Liver (tissue), 9 donors: ENCODE results near the gene OR4D9. TPM values are rescaled to one million over a fixed set of nuclear protein-coding genes. Genes with fewer than 3 reads are reported as not detected.

ENCODE experiments used
- DNase-seq: peaks from one replicate; pipeline ENCODE4 v3.0.0-alpha.2; 2017; ENCODE audit warnings: low spot score
- H3K27ac ChIP-seq, 2 donors: one replicate each; pipeline ENCODE4 v1.7.0; 2013; ENCODE audit warnings: inconsistent platforms in 2 of 2, low read length in 2 of 2, control low read depth in 1 of 2, low read depth in 1 of 2, mild to moderate bottlenecking in 1 of 2
- H3K27me3 ChIP-seq, 4 donors: one replicate each; pipeline versions ENCODE4 v1.6.1 to v1.7.0; 2013; ENCODE audit warnings: low read length in 3 of 4, inconsistent platforms in 1 of 4, mild to moderate bottlenecking in 1 of 4, moderate library complexity in 1 of 4; ENCODE audit not compliant: control insufficient read depth in 4 of 4, insufficient read depth in 4 of 4
- H3K36me3 ChIP-seq, 4 donors: one replicate each; pipeline versions ENCODE4 v1.6.1 to v1.7.0; 2013; ENCODE audit warnings: low read length in 3 of 4, mild to moderate bottlenecking in 3 of 4, low read depth in 1 of 4, moderate library complexity in 1 of 4; ENCODE audit not compliant: control insufficient read depth in 4 of 4, insufficient read depth in 3 of 4
- H3K4me1 ChIP-seq, 4 donors: one replicate each; pipeline versions ENCODE4 v1.6.1 to v1.7.0; 2013; ENCODE audit warnings: low read length in 3 of 4, mild to moderate bottlenecking in 3 of 4, moderate library complexity in 1 of 4; ENCODE audit not compliant: control insufficient read depth in 4 of 4, insufficient read depth in 4 of 4
- H3K4me3 ChIP-seq, 3 donors: one replicate each; pipeline versions ENCODE4 v1.6.1 to v1.7.0; 2013; ENCODE audit warnings: low read length in 3 of 3, control low read depth in 1 of 3, low read depth in 1 of 3, mild to moderate bottlenecking in 1 of 3
- H3K9ac ChIP-seq, 2 donors: one replicate each; pipeline ENCODE4 v1.7.0; 2013; ENCODE audit warnings: low read length in 2 of 2, mild to moderate bottlenecking in 2 of 2, moderate library complexity in 2 of 2, control low read depth in 1 of 2, low read depth in 1 of 2
- H3K9me3 ChIP-seq, 4 donors: one replicate each; pipeline versions ENCODE4 v1.6.1 to v1.7.0; 2013; ENCODE audit warnings: low read length in 3 of 4; ENCODE audit not compliant: control insufficient read depth in 4 of 4
- EGR1 ChIP-seq, 2 donors: IDR thresholded peaks; 2 replicates each; pipeline ENCODE4 v1.6.1; 2016 to 2018; ENCODE audit warnings: antibody characterized with exemption in 2 of 2, low read depth in 2 of 2
- FOXA1 ChIP-seq: IDR thresholded peaks from 2 replicates; pipeline ENCODE4 v1.6.1; 2016; ENCODE audit warnings: antibody characterized with exemption
- FOXA2 ChIP-seq: IDR thresholded peaks from 2 replicates; pipeline ENCODE4 v1.6.1; 2016; ENCODE audit warnings: antibody characterized with exemption
- HNF4A ChIP-seq, 2 donors: conservative IDR thresholded peaks; 2 replicates each; pipeline ENCODE4 v1.6.1; 2016; ENCODE audit warnings: antibody characterized with exemption in 2 of 2, mild to moderate bottlenecking in 2 of 2
- HNF4G ChIP-seq: IDR thresholded peaks from 2 replicates; pipeline ENCODE4 v1.6.1; 2016; ENCODE audit warnings: antibody characterized with exemption
- JUND ChIP-seq, 2 donors: IDR thresholded peaks; 2 replicates each; pipeline ENCODE4 v1.6.1; 2016; ENCODE audit warnings: antibody characterized with exemption in 2 of 2
- RAD21 ChIP-seq, 2 donors: IDR thresholded peaks; 2 replicates each; pipeline ENCODE4 v1.6.1; 2016; ENCODE audit warnings: antibody characterized with exemption in 2 of 2, mild to moderate bottlenecking in 2 of 2
- RXRA ChIP-seq, 2 donors: IDR thresholded peaks; 2 replicates each; pipeline ENCODE4 v1.6.1; 2017 to 2018; ENCODE audit warnings: antibody characterized with exemption in 2 of 2, mild to moderate bottlenecking in 1 of 2
- SP1 ChIP-seq: IDR thresholded peaks from 2 replicates; pipeline ENCODE4 v1.6.1; 2018; ENCODE audit warnings: antibody characterized with exemption, mild to moderate bottlenecking
- TAF1 ChIP-seq: conservative IDR thresholded peaks from 2 replicates; pipeline ENCODE4 v1.6.1; 2016; ENCODE audit warnings: antibody characterized with exemption, mild to moderate bottlenecking
- YY1 ChIP-seq: IDR thresholded peaks from 2 replicates; pipeline ENCODE4 v1.6.1; 2016; ENCODE audit warnings: antibody characterized with exemption, mild to moderate bottlenecking
- WGBS: extraction: QIAGEN DNeasy Blood & Tissue Kit; methylation state at CpG from one replicate; pipeline ENCODE4 v1.1.7; 2013; 5-methylcytosine and 5-hydroxymethylcytosine counted together
- polyA plus RNA-seq, 2 donors: library from polyadenylated mRNA; stranded (reverse) in 1 of 2; unstranded in 1 of 2; fragments of 200-250 nt in 1 of 2; fragments of >200 nt in 1 of 2; fragmentation: Nextera tagmentation in 1 of 2; extraction: Ambion mirVana in 1 of 2; gene quantifications; one replicate each; pipeline versions ENCODE4 v1.2.1 to v1.2.3, GENCODE V29; 2013 to 2015
- total RNA-seq, 2 donors: library from RNA; depleted of rRNA; stranded (reverse); fragments of >200 nt; gene quantifications; one replicate each; pipeline ENCODE4 v1.2.3, GENCODE V29; 2014
- TF ChIP-seq, protein P1 (sequence below): IDR thresholded peaks from 2 replicates; pipeline ENCODE4 v1.6.1; 2016; ENCODE audit warnings: antibody characterized with exemption
- TF ChIP-seq, protein P2 (sequence below): IDR thresholded peaks from 2 replicates; pipeline ENCODE4 v1.6.1; 2016; ENCODE audit warnings: antibody characterized with exemption
- TF ChIP-seq, protein P3 (sequence below): fragments of 150-350 bp; IDR thresholded peaks from 2 replicates; pipeline ENCODE4 v1.5.1; 2017; ENCODE audit warnings: improper control_type of control experiment, low read depth, low read length; ENCODE audit not compliant: missing input control
- TF ChIP-seq, protein P4 (sequence below): IDR thresholded peaks from 2 replicates; pipeline ENCODE4 v1.6.1; 2016; ENCODE audit warnings: antibody characterized with exemption
- TF ChIP-seq, protein P5 (sequence below): IDR thresholded peaks from 2 replicates; pipeline ENCODE4 v1.6.1; 2016; ENCODE audit warnings: antibody characterized with exemption, mild to moderate bottlenecking
- donor health status: healthy.
- donor health status: healthy.
- donor health status: healthy.
- donor health status: healthy.
- donor health status: healthy.

OR4D9 gene
- total and polyA plus RNA-seq, 4 donors = not detected

DNA sequence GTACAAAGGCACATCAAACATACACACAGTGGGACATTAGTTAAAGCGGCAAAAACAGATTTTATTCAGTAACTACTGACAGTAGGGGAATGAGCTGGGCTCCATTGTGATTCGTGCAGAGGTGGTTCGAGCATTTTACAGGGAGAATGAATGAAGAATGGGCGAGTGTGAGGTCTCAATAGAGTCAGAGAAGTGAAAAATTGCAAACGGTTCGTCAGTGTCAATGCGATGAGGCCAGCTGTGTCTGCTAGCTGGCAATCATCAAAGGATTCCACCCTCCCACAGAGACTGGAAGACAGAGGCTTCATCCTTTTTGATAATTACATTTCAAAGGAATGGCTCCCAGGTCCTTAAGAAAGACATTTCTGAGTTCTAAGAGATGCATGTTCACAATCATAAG, 17.4 kb downstream of the OR4D9 start:
- H3K27ac ChIP-seq = no peak overlapping the region
- peaks cover 0 to 2% (median 0%) of the 10 kb centered on the region in 4 donors for H3K27me3 ChIP-seq
- TF ChIP-seq, protein P1, sequence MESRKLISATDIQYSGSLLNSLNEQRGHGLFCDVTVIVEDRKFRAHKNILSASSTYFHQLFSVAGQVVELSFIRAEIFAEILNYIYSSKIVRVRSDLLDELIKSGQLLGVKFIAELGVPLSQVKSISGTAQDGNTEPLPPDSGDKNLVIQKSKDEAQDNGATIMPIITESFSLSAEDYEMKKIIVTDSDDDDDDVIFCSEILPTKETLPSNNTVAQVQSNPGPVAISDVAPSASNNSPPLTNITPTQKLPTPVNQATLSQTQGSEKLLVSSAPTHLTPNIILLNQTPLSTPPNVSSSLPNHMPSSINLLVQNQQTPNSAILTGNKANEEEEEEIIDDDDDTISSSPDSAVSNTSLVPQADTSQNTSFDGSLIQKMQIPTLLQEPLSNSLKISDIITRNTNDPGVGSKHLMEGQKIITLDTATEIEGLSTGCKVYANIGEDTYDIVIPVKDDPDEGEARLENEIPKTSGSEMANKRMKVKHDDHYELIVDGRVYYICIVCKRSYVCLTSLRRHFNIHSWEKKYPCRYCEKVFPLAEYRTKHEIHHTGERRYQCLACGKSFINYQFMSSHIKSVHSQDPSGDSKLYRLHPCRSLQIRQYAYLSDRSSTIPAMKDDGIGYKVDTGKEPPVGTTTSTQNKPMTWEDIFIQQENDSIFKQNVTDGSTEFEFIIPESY = no peak
- no peak for TF ChIP-seq TAF1
- TF ChIP-seq, protein P2, sequence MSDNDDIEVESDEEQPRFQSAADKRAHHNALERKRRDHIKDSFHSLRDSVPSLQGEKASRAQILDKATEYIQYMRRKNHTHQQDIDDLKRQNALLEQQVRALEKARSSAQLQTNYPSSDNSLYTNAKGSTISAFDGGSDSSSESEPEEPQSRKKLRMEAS = no peak
- TF ChIP-seq RAD21 (IDR thresholded peaks at IDR 0.05) = no peak
- no peak for TF ChIP-seq YY1
- TF ChIP-seq, protein P3, sequence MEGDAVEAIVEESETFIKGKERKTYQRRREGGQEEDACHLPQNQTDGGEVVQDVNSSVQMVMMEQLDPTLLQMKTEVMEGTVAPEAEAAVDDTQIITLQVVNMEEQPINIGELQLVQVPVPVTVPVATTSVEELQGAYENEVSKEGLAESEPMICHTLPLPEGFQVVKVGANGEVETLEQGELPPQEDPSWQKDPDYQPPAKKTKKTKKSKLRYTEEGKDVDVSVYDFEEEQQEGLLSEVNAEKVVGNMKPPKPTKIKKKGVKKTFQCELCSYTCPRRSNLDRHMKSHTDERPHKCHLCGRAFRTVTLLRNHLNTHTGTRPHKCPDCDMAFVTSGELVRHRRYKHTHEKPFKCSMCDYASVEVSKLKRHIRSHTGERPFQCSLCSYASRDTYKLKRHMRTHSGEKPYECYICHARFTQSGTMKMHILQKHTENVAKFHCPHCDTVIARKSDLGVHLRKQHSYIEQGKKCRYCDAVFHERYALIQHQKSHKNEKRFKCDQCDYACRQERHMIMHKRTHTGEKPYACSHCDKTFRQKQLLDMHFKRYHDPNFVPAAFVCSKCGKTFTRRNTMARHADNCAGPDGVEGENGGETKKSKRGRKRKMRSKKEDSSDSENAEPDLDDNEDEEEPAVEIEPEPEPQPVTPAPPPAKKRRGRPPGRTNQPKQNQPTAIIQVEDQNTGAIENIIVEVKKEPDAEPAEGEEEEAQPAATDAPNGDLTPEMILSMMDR = no peak
- no peaks in the 10 kb centered on the region for H3K9me3 ChIP-seq
- DNase-seq = no peak
- no peaks in the 10 kb centered on the region for H3K4me1 ChIP-seq
- H3K9ac ChIP-seq = no peak overlapping the region
- WGBS = 75% methylated on average over 7 of the region's 7 CpGs
- no peak overlapping the region for H3K4me3 ChIP-seq
- H3K36me3 ChIP-seq = no peaks in the 10 kb centered on the region

DNA sequence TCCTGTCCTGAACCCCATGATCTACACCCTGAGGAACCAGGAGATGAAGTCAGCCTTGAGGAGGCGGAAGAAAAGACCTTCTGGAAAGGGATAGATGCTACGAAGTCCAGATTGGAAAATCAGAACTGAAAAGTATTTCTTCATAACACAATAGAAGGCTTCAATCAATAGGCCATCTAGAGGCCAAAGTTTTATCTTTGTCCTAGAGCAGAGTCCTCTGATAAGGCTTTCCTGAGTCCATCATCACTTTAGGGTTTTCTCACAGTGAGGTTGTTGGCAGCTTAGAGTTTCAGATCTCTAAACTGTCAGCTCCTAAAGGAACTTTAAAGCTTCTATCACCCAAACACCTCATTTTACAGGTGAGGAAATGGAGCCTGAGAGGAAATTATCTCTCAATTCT, 21.3 kb downstream of the OR4D9 start:
- Histone ChIP-seq H3K27me3 (no peaks in the 10 kb centered on the region), H3K4me1 (peaks cover under 1 to 2% (median under 1%) of the 10 kb centered on the region in 4 donors), H3K4me3 (no peak overlapping the region), H3K27ac (no peak overlapping the region), H3K9ac (no peak overlapping the region), H3K36me3 (no peaks in the 10 kb centered on the region), H3K9me3 (no peaks in the 10 kb centered on the region)
- 64% methylated on average over 2 of the region's 2 CpGs for WGBS
- TF ChIP-seq HNF4G (peak; percentile 47), JUND (IDR thresholded peaks at IDR 0.05) (no peak), HNF4A (conservative IDR thresholded peaks at IDR 0.05) (peak; percentile 80 to 94), SP1 (peak; percentile 20), RAD21 (IDR thresholded peaks at IDR 0.05) (peak in 1 of 2 donors; percentile 21), RXRA (IDR thresholded peaks at IDR 0.05) (peak; percentile 39 to 70)
- TF ChIP-seq, protein P4, sequence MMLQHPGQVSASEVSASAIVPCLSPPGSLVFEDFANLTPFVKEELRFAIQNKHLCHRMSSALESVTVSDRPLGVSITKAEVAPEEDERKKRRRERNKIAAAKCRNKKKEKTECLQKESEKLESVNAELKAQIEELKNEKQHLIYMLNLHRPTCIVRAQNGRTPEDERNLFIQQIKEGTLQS = no peak
- no peak for DNase-seq

DNA sequence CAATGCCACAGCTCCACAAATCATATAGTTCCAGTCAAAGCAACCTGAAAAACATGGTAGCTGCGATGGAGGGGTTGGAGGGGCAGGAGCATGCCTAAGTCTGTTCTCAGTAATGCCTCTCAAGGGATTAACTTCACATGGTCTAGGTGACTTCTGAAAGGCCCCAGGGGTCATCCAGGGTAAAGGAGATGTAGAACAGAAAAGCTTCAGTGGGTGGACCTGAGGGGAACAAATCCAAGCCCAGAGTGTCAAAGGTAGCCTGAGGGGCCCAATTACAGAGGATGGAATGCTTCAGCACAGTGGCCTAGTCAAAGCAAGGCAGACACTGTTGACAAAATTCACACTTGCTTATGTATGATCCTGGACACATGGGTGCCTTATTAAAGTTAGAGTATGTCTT, 23.3 kb downstream of the OR4D9 start:
- 97% methylated on average over 1 of the region's 1 CpG for WGBS
- Histone ChIP-seq H3K9ac (no peak overlapping the region), H3K4me3 (no peak overlapping the region), H3K9me3 (no peaks in the 10 kb centered on the region), H3K4me1 (peaks cover 2 to 5% (median 3%) of the 10 kb centered on the region in 4 donors), H3K27me3 (no peaks in the 10 kb centered on the region), H3K36me3 (no peaks in the 10 kb centered on the region), H3K27ac (no peak overlapping the region)
- TF ChIP-seq TAF1 (no peak), HNF4A (conservative IDR thresholded peaks at IDR 0.05) (no peak), FOXA2 (no peak), HNF4G (no peak), FOXA1 (no peak), YY1 (no peak), EGR1 (IDR thresholded peaks at IDR 0.05; ENCODE audit: low read depth in 2 of 2) (no peak), RAD21 (IDR thresholded peaks at IDR 0.05) (no peak), SP1 (no peak), RXRA (IDR thresholded peaks at IDR 0.05) (no peak), JUND (IDR thresholded peaks at IDR 0.05) (no peak)
- TF ChIP-seq, protein P5, sequence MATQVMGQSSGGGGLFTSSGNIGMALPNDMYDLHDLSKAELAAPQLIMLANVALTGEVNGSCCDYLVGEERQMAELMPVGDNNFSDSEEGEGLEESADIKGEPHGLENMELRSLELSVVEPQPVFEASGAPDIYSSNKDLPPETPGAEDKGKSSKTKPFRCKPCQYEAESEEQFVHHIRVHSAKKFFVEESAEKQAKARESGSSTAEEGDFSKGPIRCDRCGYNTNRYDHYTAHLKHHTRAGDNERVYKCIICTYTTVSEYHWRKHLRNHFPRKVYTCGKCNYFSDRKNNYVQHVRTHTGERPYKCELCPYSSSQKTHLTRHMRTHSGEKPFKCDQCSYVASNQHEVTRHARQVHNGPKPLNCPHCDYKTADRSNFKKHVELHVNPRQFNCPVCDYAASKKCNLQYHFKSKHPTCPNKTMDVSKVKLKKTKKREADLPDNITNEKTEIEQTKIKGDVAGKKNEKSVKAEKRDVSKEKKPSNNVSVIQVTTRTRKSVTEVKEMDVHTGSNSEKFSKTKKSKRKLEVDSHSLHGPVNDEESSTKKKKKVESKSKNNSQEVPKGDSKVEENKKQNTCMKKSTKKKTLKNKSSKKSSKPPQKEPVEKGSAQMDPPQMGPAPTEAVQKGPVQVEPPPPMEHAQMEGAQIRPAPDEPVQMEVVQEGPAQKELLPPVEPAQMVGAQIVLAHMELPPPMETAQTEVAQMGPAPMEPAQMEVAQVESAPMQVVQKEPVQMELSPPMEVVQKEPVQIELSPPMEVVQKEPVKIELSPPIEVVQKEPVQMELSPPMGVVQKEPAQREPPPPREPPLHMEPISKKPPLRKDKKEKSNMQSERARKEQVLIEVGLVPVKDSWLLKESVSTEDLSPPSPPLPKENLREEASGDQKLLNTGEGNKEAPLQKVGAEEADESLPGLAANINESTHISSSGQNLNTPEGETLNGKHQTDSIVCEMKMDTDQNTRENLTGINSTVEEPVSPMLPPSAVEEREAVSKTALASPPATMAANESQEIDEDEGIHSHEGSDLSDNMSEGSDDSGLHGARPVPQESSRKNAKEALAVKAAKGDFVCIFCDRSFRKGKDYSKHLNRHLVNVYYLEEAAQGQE = no peak
- TF ChIP-seq, protein P1 = no peak
- no peak for DNase-seq
